ENCODE data around the gene S100Z.

S100Z gene

GRCh38 chr5:76813982-76814562, 35.7 kb upstream of the S100Z start:
- peaks cover 10% of the 10 kb centered on the region for H3K27me3 ChIP-seq
- H3K36me3 ChIP-seq: no peaks in the 10 kb centered on the region
- no peak for TF ChIP-seq CTCF (IDR thresholded peaks at IDR 0.05; ENCODE audit: low read depth, low read length)
- no peaks in the 10 kb centered on the region for H3K4me1 ChIP-seq
- H3K4me3 ChIP-seq (ENCODE audit: low read depth, low read length): no peak overlapping the region
- no peaks in the 10 kb centered on the region for H3K9me3 ChIP-seq
- DNase-seq: no peak

GRCh38 chr5:76816110-76816831, 33.5 kb upstream of the S100Z start:
- Histone ChIP-seq H3K27me3 (peaks cover 26% of the 10 kb centered on the region), H3K36me3 (no peaks in the 10 kb centered on the region), H3K9me3 (no peaks in the 10 kb centered on the region), H3K4me3 (ENCODE audit: low read depth, low read length) (no peak overlapping the region), H3K4me1 (no peaks in the 10 kb centered on the region)
- DNase-seq: no peak
- no peak for TF ChIP-seq CTCF (IDR thresholded peaks at IDR 0.05; ENCODE audit: low read depth, low read length)

GRCh38 chr5:76818844-76819831, 30.7 kb upstream of the S100Z start, which contains the start of gene F2RL1:
F2RL1 (plus strand) TSS chr5:76819030; CDS start chr5:76819183, 153 bp downstream.
- H3K4me1 ChIP-seq: no peaks in the 10 kb centered on the region
- DNase-seq: no peak
- H3K27me3 ChIP-seq: peaks cover 32% of the 10 kb centered on the region
- no peaks in the 10 kb centered on the region for H3K9me3 ChIP-seq
- H3K36me3 ChIP-seq: no peaks in the 10 kb centered on the region
- TF ChIP-seq CTCF (IDR thresholded peaks at IDR 0.05; ENCODE audit: low read depth, low read length): no peak
- no peak within 1 kb of the TSS for H3K4me3 ChIP-seq (ENCODE audit: low read depth, low read length)

GRCh38 chr5:76819851-76820525, 29.8 kb upstream of the S100Z start:
- no peak for TF ChIP-seq CTCF (IDR thresholded peaks at IDR 0.05; ENCODE audit: low read depth, low read length)
- Histone ChIP-seq H3K4me1 (no peaks in the 10 kb centered on the region), H3K9me3 (no peaks in the 10 kb centered on the region), H3K36me3 (no peaks in the 10 kb centered on the region), H3K27me3 (peaks cover 32% of the 10 kb centered on the region), H3K4me3 (ENCODE audit: low read depth, low read length) (no peak overlapping the region)
- DNase-seq: no peak

GRCh38 chr5:76820526-76820890, 29.3 kb upstream of the S100Z start:
- Histone ChIP-seq H3K4me3 (ENCODE audit: low read depth, low read length) (no peak overlapping the region), H3K36me3 (no peaks in the 10 kb centered on the region), H3K4me1 (no peaks in the 10 kb centered on the region), H3K9me3 (no peaks in the 10 kb centered on the region), H3K27me3 (peaks cover 32% of the 10 kb centered on the region)
- TF ChIP-seq CTCF (IDR thresholded peaks at IDR 0.05; ENCODE audit: low read depth, low read length): no peak
- no peak for DNase-seq

All from BE2C (cell line).